SJSA1 (cell line): ENCODE results near the gene CCDC70. TPM values are rescaled to one million over a fixed set of nuclear protein-coding genes. Genes with fewer than 3 reads are reported as not detected.
"Not testable (repeated sequence)": the region's sequence is repeated elsewhere in the genome, so short reads cannot be mapped to it uniquely, and the experiment has no call there.

Source experiments
- DNase-seq, 2 experiments: peaks; one replicate each; pipeline ENCODE4 v3.0.0-alpha.2; 2015 to 2020; ENCODE audit warnings: low spot score in 2 of 2, low read depth in 1 of 2
- H3K27ac ChIP-seq: fragments of 250-450 bp; sonication (Bioruptor Pico); 2 replicates; pipeline ENCODE4 v1.5.1; 2020; ENCODE audit warnings: mild to moderate bottlenecking, moderate library complexity
- H3K27me3 ChIP-seq: fragments of 250-450 bp; sonication (Bioruptor Pico); replicated peaks from 2 replicates; pipeline ENCODE4 v1.5.1; 2020; ENCODE audit warnings: mild to moderate bottlenecking, moderate library complexity
- H3K36me3 ChIP-seq: fragments of 250-450 bp; sonication (Bioruptor Pico); 2 replicates; pipeline ENCODE4 v1.5.1; 2020; ENCODE audit warnings: mild to moderate bottlenecking
- H3K4me1 ChIP-seq: fragments of 250-450 bp; sonication (Bioruptor Pico); replicated peaks from 2 replicates; pipeline ENCODE4 v1.6.1; 2021; ENCODE audit warnings: mild to moderate bottlenecking
- H3K4me3 ChIP-seq: fragments of 250-450 bp; sonication (Bioruptor Pico); 2 replicates; pipeline ENCODE4 v1.5.1; 2020; ENCODE audit warnings: mild to moderate bottlenecking
- H3K9me3 ChIP-seq: fragments of 250-450 bp; sonication (Bioruptor Pico); replicated peaks from 2 replicates; pipeline ENCODE4 v1.5.1; 2020; ENCODE audit warnings: mild to moderate bottlenecking
- total RNA-seq: library from RNA; depleted of rRNA; stranded (reverse); fragments of >200 nt; shearing (Covaris generic); gene quantifications from 2 replicates; pipeline ENCODE4 v1.2.3, GENCODE V29; 2014

CCDC70 gene
- total RNA-seq, 1 experiment from 2014 or later, result 0.58 TPM

- Histone ChIP-seq H3K27ac (no peak overlapping the region), H3K9me3 (no peaks in the 10 kb centered on the region), H3K27me3 (no peaks in the 10 kb centered on the region), H3K4me1 (no peaks in the 10 kb centered on the region), H3K4me3 (no peak overlapping the region), H3K36me3 (no peaks in the 10 kb centered on the region)
- DNase-seq, result no peak
Measured at GRCh38 chr13:51887468-51887867, 25.7 kb downstream of the CCDC70 start.

- DNase-seq, result no peak
- Histone ChIP-seq H3K9me3 (no peaks in the 10 kb centered on the region), H3K36me3 (no peaks in the 10 kb centered on the region), H3K4me1 (no peaks in the 10 kb centered on the region), H3K27ac (no peak overlapping the region), H3K4me3 (no peak overlapping the region), H3K27me3 (no peaks in the 10 kb centered on the region)
Measured at GRCh38 chr13:51892657-51893056, 30.9 kb downstream of the CCDC70 start.

- no peaks in the 10 kb centered on the region for H3K4me1 ChIP-seq
- H3K27me3 ChIP-seq, result no peaks in the 10 kb centered on the region
- no peaks in the 10 kb centered on the region for H3K36me3 ChIP-seq
- H3K4me3 ChIP-seq, result no peak overlapping the region
- no peaks in the 10 kb centered on the region for H3K9me3 ChIP-seq
- H3K27ac ChIP-seq, result no peak overlapping the region
- DNase-seq, result no peak
Measured at GRCh38 chr13:51894239-51894638, 32.5 kb downstream of the CCDC70 start.

- no peaks in the 10 kb centered on the region for H3K4me1 ChIP-seq
- peak; percentile 34 to 47 for DNase-seq
- H3K27me3 ChIP-seq, result no peaks in the 10 kb centered on the region
- no peaks in the 10 kb centered on the region for H3K36me3 ChIP-seq
- H3K9me3 ChIP-seq, result no peaks in the 10 kb centered on the region
- H3K4me3 ChIP-seq, result no peak overlapping the region
- no peak overlapping the region for H3K27ac ChIP-seq
Measured at GRCh38 chr13:51895906-51896888, 34.4 kb downstream of the CCDC70 start.

GRCh38 chr13:51900471-51900870 lies 38.7 kb downstream of the CCDC70 start:
- H3K4me3 ChIP-seq, result no peak overlapping the region
- no peaks in the 10 kb centered on the region for H3K9me3 ChIP-seq
- no peak overlapping the region for H3K27ac ChIP-seq
- no peak for DNase-seq
- H3K36me3 ChIP-seq, result no peaks in the 10 kb centered on the region
- no peaks in the 10 kb centered on the region for H3K4me1 ChIP-seq
- no peaks in the 10 kb centered on the region for H3K27me3 ChIP-seq

- Histone ChIP-seq H3K4me1 (no peaks in the 10 kb centered on the region), H3K9me3 (no peaks in the 10 kb centered on the region), H3K27me3 (no peaks in the 10 kb centered on the region), H3K27ac (no peak overlapping the region), H3K4me3 (no peak overlapping the region), H3K36me3 (no peaks in the 10 kb centered on the region)
- no peak for DNase-seq
Measured at GRCh38 chr13:51902776-51903175, 41.0 kb downstream of the CCDC70 start.

GRCh38 chr13:51905787-51906186 lies 44.0 kb downstream of the CCDC70 start:
- Histone ChIP-seq H3K36me3 (no peaks in the 10 kb centered on the region), H3K4me1 (no peaks in the 10 kb centered on the region), H3K27me3 (no peaks in the 10 kb centered on the region), H3K9me3 (no peaks in the 10 kb centered on the region), H3K4me3 (no peak overlapping the region), H3K27ac (no peak overlapping the region)
- DNase-seq, result no peak

- Histone ChIP-seq H3K27me3 (no peaks in the 10 kb centered on the region), H3K36me3 (no peaks in the 10 kb centered on the region), H3K9me3 (no peaks in the 10 kb centered on the region), H3K27ac (no peak overlapping the region), H3K4me1 (no peaks in the 10 kb centered on the region), H3K4me3 (no peak overlapping the region)
- no peak for DNase-seq
Measured at GRCh38 chr13:51906581-51906980, 44.8 kb downstream of the CCDC70 start.

GRCh38 chr13:51907040-51907732 lies 45.4 kb downstream of the CCDC70 start:
- Histone ChIP-seq H3K4me3 (no peak overlapping the region), H3K9me3 (no peaks in the 10 kb centered on the region), H3K36me3 (no peaks in the 10 kb centered on the region), H3K27me3 (no peaks in the 10 kb centered on the region), H3K4me1 (no peaks in the 10 kb centered on the region), H3K27ac (no peak overlapping the region)
- DNase-seq, result no peak

GRCh38 chr13:51909265-51909664 lies 47.5 kb downstream of the CCDC70 start:
- H3K4me1 ChIP-seq, H3K9me3 ChIP-seq, H3K4me3 ChIP-seq, DNase-seq, H3K27ac ChIP-seq, H3K36me3 ChIP-seq, H3K27me3 ChIP-seq: not testable (repeated sequence)

- peaks cover 4% of the 10 kb centered on the region; the same call in 1 of the 2 replicates for H3K27me3 ChIP-seq
- H3K36me3 ChIP-seq, result no peaks in the 10 kb centered on the region
- H3K27ac ChIP-seq, result no peak overlapping the region
- DNase-seq, result no peak
- no peaks in the 10 kb centered on the region for H3K4me1 ChIP-seq
- no peaks in the 10 kb centered on the region for H3K9me3 ChIP-seq
- H3K4me3 ChIP-seq, result no peak overlapping the region
Measured at GRCh38 chr13:51910508-51910907, 48.7 kb downstream of the CCDC70 start.

GRCh38 chr13:51912091-51912490 lies 50.3 kb downstream of the CCDC70 start:
- no peak for DNase-seq
- no peaks in the 10 kb centered on the region for H3K4me1 ChIP-seq
- no peaks in the 10 kb centered on the region for H3K36me3 ChIP-seq
- H3K27me3 ChIP-seq, result peaks cover 4% of the 10 kb centered on the region; the same call in 1 of the 2 replicates
- H3K27ac ChIP-seq, result no peak overlapping the region
- no peak overlapping the region for H3K4me3 ChIP-seq
- H3K9me3 ChIP-seq, result no peaks in the 10 kb centered on the region

GRCh38 chr13:51912511-51913225 lies 50.9 kb downstream of the CCDC70 start:
- no peak overlapping the region for H3K27ac ChIP-seq
- H3K4me1 ChIP-seq, result no peaks in the 10 kb centered on the region

More at GRCh38 chr13:51912511-51913225, 50.9 kb downstream of the CCDC70 start:
- H3K4me3 ChIP-seq, result no peak overlapping the region
- H3K9me3 ChIP-seq, result no peaks in the 10 kb centered on the region
- no peaks in the 10 kb centered on the region for H3K36me3 ChIP-seq
- DNase-seq, result no peak
- peaks cover 4% of the 10 kb centered on the region; the same call in 1 of the 2 replicates for H3K27me3 ChIP-seq
